Measurements from ENCODE around the gene FUOM.
A peak's percentile ranks its signal among the peaks of the same experiment; 100 is the strongest.

FUOM gene

GRCh38 chr10:133349577-133350011 is 8.2 kb downstream of the FUOM start:
- no peak for DNase-seq

- DNase-seq, result no peak
Measured at GRCh38 chr10:133349160-133349568, 8.7 kb downstream of the FUOM start.

- DNase-seq, result no peak
Measured at GRCh38 chr10:133347710-133348517, 9.9 kb downstream of the FUOM start.

- no peak for DNase-seq
Measured at GRCh38 chr10:133346413-133346812, 11.4 kb downstream of the FUOM start.

GRCh38 chr10:133344236-133344635 is 13.6 kb downstream of the FUOM start:
- DNase-seq, result no peak

GRCh38 chr10:133343558-133343957 is 14.3 kb downstream of the FUOM start:
- no peak for DNase-seq

GRCh38 chr10:133342942-133343341 is 14.9 kb downstream of the FUOM start:
- DNase-seq, result no peak

GRCh38 chr10:133341983-133342382 is 15.8 kb downstream of the FUOM start:
- no peak for DNase-seq

- DNase-seq, result no peak
Measured at GRCh38 chr10:133339708-133340380, 18.0 kb downstream of the FUOM start.

GRCh38 chr10:133338080-133339071 is 19.4 kb downstream of the FUOM start:
- no peak for DNase-seq

GRCh38 chr10:133337370-133337725 is 20.5 kb downstream of the FUOM start:
- no peak for DNase-seq

- DNase-seq, result peak; percentile 92
Measured at GRCh38 chr10:133336577-133337369, 21.0 kb downstream of the FUOM start, which contains the start of gene CALY. TSS of gene CALY (minus strand) at chr10:133336896. CDS start at chr10:133328989, 7,907 bp downstream.

- no peak for DNase-seq
Measured at GRCh38 chr10:133336118-133336576, 21.7 kb downstream of the FUOM start.

GRCh38 chr10:133335246-133336117 is 22.3 kb downstream of the FUOM start:
- DNase-seq, result peak; percentile 88

- peak; percentile 38 for DNase-seq
Measured at GRCh38 chr10:133334503-133335245, 23.1 kb downstream of the FUOM start.

GRCh38 chr10:133332936-133333699 is 24.7 kb downstream of the FUOM start:
- DNase-seq, result no peak

GRCh38 chr10:133329491-133330202 is 28.2 kb downstream of the FUOM start:
- DNase-seq, result peak; percentile 83
